ENCODE measurements around the gene KIFC3. TPM values are rescaled to one million over a fixed set of nuclear protein-coding genes. Genes with fewer than 3 reads are reported as not detected.

Gene KIFC3
- total and polyA plus RNA-seq, 4 donors: 24.3 to 55.7 (median 45.0) TPM

- H3K36me3 ChIP-seq (ENCODE audit: control insufficient read depth, insufficient read depth, low read length): peaks cover 81% of the 10 kb centered on the region
- DNase-seq (ENCODE audit: low read depth in 4 of 6, low spot score in 6 of 6): no peak
- no peak overlapping the region for H3K27ac ChIP-seq (ENCODE audit: low read depth, low read length)
- peaks cover under 1% of the 10 kb centered on the region for H3K4me1 ChIP-seq (ENCODE audit: control insufficient read depth, insufficient read depth, low read length)
- H3K9me3 ChIP-seq (ENCODE audit: control insufficient read depth, insufficient read depth, low read length): no peaks in the 10 kb centered on the region
- no peaks in the 10 kb centered on the region for H3K27me3 ChIP-seq (ENCODE audit: control insufficient read depth, insufficient read depth, low read length)
- 93% methylated on average over 22 of the region's 22 CpGs for WGBS (ENCODE audit: insufficient coverage)
- H3K4me3 ChIP-seq (ENCODE audit: low read depth, low read length): no peak overlapping the region
Observed at GRCh38 chr16:57769541-57770145, 32.6 kb downstream of the KIFC3 start.

DNA sequence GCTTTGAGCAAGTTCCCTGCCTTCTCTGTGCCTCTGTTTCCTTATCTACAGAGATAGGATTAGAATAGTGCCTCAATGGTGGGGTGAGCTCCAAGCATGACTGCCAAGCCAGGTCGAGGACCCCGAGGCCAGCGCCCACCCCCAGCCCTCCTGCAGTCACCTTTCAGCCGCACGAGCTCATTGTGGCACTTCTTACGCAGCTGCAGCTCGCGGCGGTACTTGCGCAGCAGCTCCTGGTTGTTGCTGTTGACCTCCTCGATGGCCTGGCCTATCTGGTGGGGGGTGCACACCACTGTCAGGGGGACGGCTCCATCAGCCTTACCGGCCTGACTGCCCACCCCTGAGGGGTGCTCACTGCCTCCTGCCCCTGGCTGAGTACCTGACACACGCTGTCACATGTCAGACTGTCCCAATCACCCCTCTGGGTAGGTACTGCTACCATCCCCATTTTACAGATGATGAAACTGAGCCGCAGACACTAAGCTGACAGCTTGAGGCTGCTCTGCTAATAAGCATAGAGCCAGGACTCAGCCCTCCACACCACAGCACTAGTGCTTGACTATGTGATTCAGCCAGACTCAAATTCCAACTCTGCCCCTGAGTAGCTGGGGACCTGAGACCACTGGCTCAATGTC is 35.5 kb downstream of the KIFC3 start:
- H3K36me3 ChIP-seq (ENCODE audit: control insufficient read depth, insufficient read depth, low read length): peaks cover 95% of the 10 kb centered on the region
- no peak overlapping the region for H3K27ac ChIP-seq (ENCODE audit: low read depth, low read length)
- no peaks in the 10 kb centered on the region for H3K27me3 ChIP-seq (ENCODE audit: control insufficient read depth, insufficient read depth, low read length)
- H3K4me3 ChIP-seq (ENCODE audit: low read depth, low read length): no peak overlapping the region
- no peak for DNase-seq (ENCODE audit: low read depth in 4 of 6, low spot score in 6 of 6)
- no peaks in the 10 kb centered on the region for H3K4me1 ChIP-seq (ENCODE audit: control insufficient read depth, insufficient read depth, low read length)
- 91% methylated on average over 15 of the region's 15 CpGs for WGBS (ENCODE audit: insufficient coverage)
- H3K9me3 ChIP-seq (ENCODE audit: control insufficient read depth, insufficient read depth, low read length): no peaks in the 10 kb centered on the region

DNA sequence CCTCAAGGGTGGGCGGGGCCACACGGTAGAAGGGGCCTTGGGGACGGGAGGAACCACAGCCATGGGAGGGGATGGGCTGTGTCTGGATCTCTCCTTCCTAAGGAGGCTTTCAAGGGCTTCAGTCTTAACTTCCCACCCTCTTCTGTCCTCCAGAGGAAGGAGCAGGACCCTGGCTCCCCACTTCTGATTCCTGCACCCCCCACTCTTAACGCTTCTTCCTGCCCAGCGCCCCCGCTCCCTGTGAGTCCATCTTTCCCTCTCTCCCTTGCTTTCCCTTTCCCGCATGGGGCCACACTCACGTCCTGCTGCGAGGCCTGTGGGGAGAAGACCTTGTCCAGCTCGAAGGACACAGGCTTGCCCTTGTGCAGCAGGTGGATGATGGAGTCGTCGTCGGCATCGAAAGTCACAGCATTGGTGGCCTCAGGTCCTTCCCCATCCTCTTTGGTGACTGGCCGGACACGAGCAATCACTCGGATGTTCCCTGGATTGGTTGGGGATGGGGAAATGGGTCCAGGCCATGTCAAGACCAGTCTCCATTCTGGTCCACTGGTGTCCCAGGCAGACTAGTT is 37.0 kb downstream of the KIFC3 start:
- Histone ChIP-seq H3K4me3 (ENCODE audit: low read depth, low read length) (no peak overlapping the region), H3K36me3 (ENCODE audit: control insufficient read depth, insufficient read depth, low read length) (peaks cover 95% of the 10 kb centered on the region), H3K27ac (ENCODE audit: low read depth, low read length) (no peak overlapping the region), H3K27me3 (ENCODE audit: control insufficient read depth, insufficient read depth, low read length) (no peaks in the 10 kb centered on the region), H3K9me3 (ENCODE audit: control insufficient read depth, insufficient read depth, low read length) (no peaks in the 10 kb centered on the region), H3K4me1 (ENCODE audit: control insufficient read depth, insufficient read depth, low read length) (no peaks in the 10 kb centered on the region)
- 89% methylated on average over 14 of the region's 17 CpGs for WGBS (ENCODE audit: insufficient coverage)
- no peak for DNase-seq (ENCODE audit: low read depth in 4 of 6, low spot score in 6 of 6)

GRCh38 chr16:57764341-57765159 is 37.7 kb downstream of the KIFC3 start:
- H3K4me3 ChIP-seq (ENCODE audit: low read depth, low read length): no peak overlapping the region
- no peak for DNase-seq (ENCODE audit: low read depth in 4 of 6, low spot score in 6 of 6)
- peaks cover 95% of the 10 kb centered on the region for H3K36me3 ChIP-seq (ENCODE audit: control insufficient read depth, insufficient read depth, low read length)
- WGBS (ENCODE audit: insufficient coverage): 65% methylated on average over 6 of the region's 6 CpGs
- H3K27ac ChIP-seq (ENCODE audit: low read depth, low read length): no peak overlapping the region
- H3K9me3 ChIP-seq (ENCODE audit: control insufficient read depth, insufficient read depth, low read length): no peaks in the 10 kb centered on the region
- H3K4me1 ChIP-seq (ENCODE audit: control insufficient read depth, insufficient read depth, low read length): no peaks in the 10 kb centered on the region
- H3K27me3 ChIP-seq (ENCODE audit: control insufficient read depth, insufficient read depth, low read length): no peaks in the 10 kb centered on the region

- WGBS (ENCODE audit: insufficient coverage): 87% methylated on average over 6 of the region's 9 CpGs
- Histone ChIP-seq H3K27me3 (ENCODE audit: control insufficient read depth, insufficient read depth, low read length) (no peaks in the 10 kb centered on the region), H3K4me3 (ENCODE audit: low read depth, low read length) (no peak overlapping the region), H3K36me3 (ENCODE audit: control insufficient read depth, insufficient read depth, low read length) (peaks cover 95% of the 10 kb centered on the region), H3K27ac (ENCODE audit: low read depth, low read length) (no peak overlapping the region), H3K4me1 (ENCODE audit: control insufficient read depth, insufficient read depth, low read length) (no peaks in the 10 kb centered on the region), H3K9me3 (ENCODE audit: control insufficient read depth, insufficient read depth, low read length) (no peaks in the 10 kb centered on the region)
- no peak for DNase-seq (ENCODE audit: low read depth in 4 of 6, low spot score in 6 of 6)
Observed at GRCh38 chr16:57764006-57764340, 38.3 kb downstream of the KIFC3 start.

DNA sequence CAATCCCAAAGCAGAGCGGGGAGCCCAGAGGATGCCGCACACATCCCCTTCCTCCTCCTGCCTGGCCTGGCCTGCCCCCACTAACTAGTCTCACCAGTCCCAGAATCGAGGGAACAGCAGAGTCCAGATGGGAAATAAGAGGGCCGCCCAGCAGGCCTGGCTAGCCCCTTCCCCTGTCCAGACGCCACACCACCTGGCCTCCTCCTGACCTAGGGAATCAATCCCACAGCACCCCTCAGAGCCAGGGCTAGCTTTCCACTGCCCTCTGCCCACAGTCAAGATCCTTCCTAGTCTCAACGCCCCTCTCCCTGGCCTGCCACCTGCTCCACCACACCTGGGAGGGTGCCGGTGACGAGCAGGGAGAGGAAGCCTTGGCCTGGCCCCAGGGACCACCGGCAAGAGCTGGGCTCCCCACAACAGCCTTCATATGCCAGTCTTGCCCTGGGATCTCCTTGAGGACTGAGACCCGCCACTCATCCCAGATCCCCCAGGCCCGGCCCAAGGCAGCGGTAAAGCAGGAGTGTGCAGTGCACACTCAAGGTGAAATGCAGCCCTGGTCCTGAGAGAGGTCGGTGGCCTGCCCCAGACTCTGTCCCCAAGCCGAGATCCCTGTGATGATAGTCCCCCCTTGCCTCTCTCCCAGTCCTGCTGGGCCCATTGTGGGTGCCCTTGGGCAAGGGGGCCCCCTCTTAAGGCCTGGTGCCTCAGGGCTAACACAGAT is 38.8 kb downstream of the KIFC3 start:
- WGBS (ENCODE audit: insufficient coverage): 91% methylated on average over 12 of the region's 14 CpGs
- Histone ChIP-seq H3K4me1 (ENCODE audit: control insufficient read depth, insufficient read depth, low read length) (no peaks in the 10 kb centered on the region), H3K9me3 (ENCODE audit: control insufficient read depth, insufficient read depth, low read length) (no peaks in the 10 kb centered on the region), H3K27ac (ENCODE audit: low read depth, low read length) (no peak overlapping the region), H3K36me3 (ENCODE audit: control insufficient read depth, insufficient read depth, low read length) (peaks cover 97% of the 10 kb centered on the region), H3K4me3 (ENCODE audit: low read depth, low read length) (no peak overlapping the region), H3K27me3 (ENCODE audit: control insufficient read depth, insufficient read depth, low read length) (no peaks in the 10 kb centered on the region)
- DNase-seq (ENCODE audit: low read depth in 4 of 6, low spot score in 6 of 6): no peak

DNA sequence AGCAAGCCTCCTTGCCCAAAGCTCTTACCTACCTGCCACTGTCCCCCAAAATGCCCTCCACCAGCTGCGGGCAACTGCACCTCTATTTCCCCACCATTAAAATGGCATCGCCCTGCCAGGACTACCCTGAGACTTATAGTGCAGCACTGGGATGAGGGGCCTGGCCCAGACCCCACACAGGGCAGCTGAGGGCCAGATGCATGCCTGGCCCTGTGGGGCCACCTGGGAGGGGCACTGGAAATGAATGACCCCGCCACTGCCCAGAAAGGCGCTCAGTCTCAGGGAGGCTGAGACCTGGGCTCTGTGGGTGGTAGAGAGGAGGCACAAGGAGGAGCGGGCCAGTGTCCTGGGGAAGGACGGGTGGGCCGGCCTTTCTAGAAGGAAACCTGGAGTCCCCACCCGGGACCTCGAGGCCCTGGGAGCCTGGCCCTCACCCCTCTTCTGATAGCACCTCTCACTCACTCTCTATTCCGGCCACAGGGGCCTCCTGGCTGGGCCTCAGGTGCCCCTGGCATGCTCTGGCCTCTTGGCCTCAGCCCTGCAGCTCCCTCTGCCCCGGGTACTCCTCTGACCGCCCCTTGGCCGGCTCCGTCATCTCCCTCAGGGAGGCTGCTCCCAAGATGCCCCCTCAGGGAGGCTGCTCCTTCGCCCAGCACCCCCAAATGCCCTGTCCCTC is 39.8 kb downstream of the KIFC3 start:
- H3K27ac ChIP-seq (ENCODE audit: low read depth, low read length): no peak overlapping the region

DNA sequence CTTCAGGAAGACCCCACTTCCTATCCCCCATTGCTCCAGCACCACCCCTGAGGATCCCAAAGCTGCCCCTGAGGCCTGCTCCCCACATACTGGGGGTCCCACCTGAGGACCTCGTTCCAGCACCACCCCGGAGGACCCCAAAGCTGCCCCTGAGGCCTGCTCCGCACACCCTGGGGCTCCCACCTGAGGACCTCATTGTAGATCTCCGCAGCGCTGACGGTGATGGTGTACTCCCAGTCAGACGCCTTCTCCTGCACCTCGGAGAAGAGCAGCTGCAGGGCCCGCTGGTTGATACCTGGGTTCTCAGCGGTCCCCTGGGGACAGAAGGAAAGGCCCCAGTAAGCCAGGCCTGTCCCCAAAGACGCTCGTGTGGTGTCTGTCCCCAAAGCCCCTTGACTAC is 40.3 kb downstream of the KIFC3 start:
- whole genome bisulfite sequencing (ENCODE audit: insufficient coverage): 93% methylated on average over 10 of the region's 12 CpGs
- DNase-seq (ENCODE audit: low read depth in 4 of 6, low spot score in 6 of 6): no peak
- Histone ChIP-seq H3K4me3 (ENCODE audit: low read depth, low read length) (no peak overlapping the region), H3K27me3 (ENCODE audit: control insufficient read depth, insufficient read depth, low read length) (no peaks in the 10 kb centered on the region), H3K9me3 (ENCODE audit: control insufficient read depth, insufficient read depth, low read length) (no peaks in the 10 kb centered on the region), H3K36me3 (ENCODE audit: control insufficient read depth, insufficient read depth, low read length) (peaks cover 100% of the 10 kb centered on the region), H3K27ac (ENCODE audit: low read depth, low read length) (no peak overlapping the region), H3K4me1 (ENCODE audit: control insufficient read depth, insufficient read depth, low read length) (peaks cover 3% of the 10 kb centered on the region)

More for the DNA sequence above, 39.8 kb downstream of the KIFC3 start:
- DNase-seq (ENCODE audit: low read depth in 4 of 6, low spot score in 6 of 6): no peak
- H3K27me3 ChIP-seq (ENCODE audit: control insufficient read depth, insufficient read depth, low read length): no peaks in the 10 kb centered on the region
- WGBS (ENCODE audit: insufficient coverage): 73% methylated on average over 12 of the region's 15 CpGs
- H3K4me1 ChIP-seq (ENCODE audit: control insufficient read depth, insufficient read depth, low read length): peaks cover under 1% of the 10 kb centered on the region
- H3K9me3 ChIP-seq (ENCODE audit: control insufficient read depth, insufficient read depth, low read length): no peaks in the 10 kb centered on the region
- H3K4me3 ChIP-seq (ENCODE audit: low read depth, low read length): no peak overlapping the region
- H3K36me3 ChIP-seq (ENCODE audit: control insufficient read depth, insufficient read depth, low read length): peaks cover 97% of the 10 kb centered on the region

DNA sequence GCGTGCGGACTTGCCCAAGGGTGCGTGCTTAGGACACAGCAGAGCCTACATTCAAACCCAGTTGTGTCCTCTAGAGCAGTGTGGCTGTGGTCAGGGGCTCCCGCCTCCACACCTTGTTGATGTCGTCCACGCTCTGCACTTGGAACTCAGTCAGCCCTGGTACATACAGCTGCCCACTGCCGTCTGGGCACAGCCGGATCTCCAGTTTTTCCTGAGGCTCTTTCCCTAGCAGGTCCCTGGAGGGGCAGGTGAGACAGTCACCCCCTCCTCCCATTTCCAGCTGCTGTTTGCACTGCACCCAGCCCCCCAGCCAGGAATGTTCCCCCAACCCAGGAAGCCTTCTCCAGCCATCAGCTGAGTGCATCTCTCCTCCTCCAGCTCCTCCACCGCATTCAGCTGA is 41.0 kb downstream of the KIFC3 start:
- peaks cover 100% of the 10 kb centered on the region for H3K36me3 ChIP-seq (ENCODE audit: control insufficient read depth, insufficient read depth, low read length)
- H3K4me1 ChIP-seq (ENCODE audit: control insufficient read depth, insufficient read depth, low read length): peaks cover 3% of the 10 kb centered on the region
- H3K27me3 ChIP-seq (ENCODE audit: control insufficient read depth, insufficient read depth, low read length): no peaks in the 10 kb centered on the region
- no peak overlapping the region for H3K4me3 ChIP-seq (ENCODE audit: low read depth, low read length)
- no peaks in the 10 kb centered on the region for H3K9me3 ChIP-seq (ENCODE audit: control insufficient read depth, insufficient read depth, low read length)
- no peak overlapping the region for H3K27ac ChIP-seq (ENCODE audit: low read depth, low read length)
- 86% methylated on average over 9 of the region's 9 CpGs for WGBS (ENCODE audit: insufficient coverage)
- no peak for DNase-seq (ENCODE audit: low read depth in 4 of 6, low spot score in 6 of 6)
